Measurements from ENCODE around the gene HEMK1.

HEMK1 gene

GRCh38 chr3:50603261-50604109, 34.2 kb downstream of the HEMK1 start:
- no peak for DNase-seq

GRCh38 chr3:50604110-50604621, 34.8 kb downstream of the HEMK1 start:
- DNase-seq, result no peak

GRCh38 chr3:50604628-50605588, 35.6 kb downstream of the HEMK1 start:
- DNase-seq, result no peak

GRCh38 chr3:50605901-50606326, 36.6 kb downstream of the HEMK1 start:
- DNase-seq, result no peak

- peak in 2 of 4 experiments; percentile 20 to 27 for DNase-seq
These were observed 37.3 kb downstream of the HEMK1 start for GRCh38 chr3:50606596-50606995.

GRCh38 chr3:50607271-50608091, 38.2 kb downstream of the HEMK1 start:
- no peak for DNase-seq

- no peak for DNase-seq
These were observed 39.0 kb downstream of the HEMK1 start for GRCh38 chr3:50608278-50608677.

- DNase-seq, result no peak
These were observed 39.9 kb downstream of the HEMK1 start for GRCh38 chr3:50609071-50609762.

- no peak for DNase-seq
These were observed 40.4 kb downstream of the HEMK1 start for GRCh38 chr3:50609763-50610085.

GRCh38 chr3:50610181-50610971, 41.1 kb downstream of the HEMK1 start:
- peak in 1 of 4 experiments; percentile 23 for DNase-seq

GRCh38 chr3:50610992-50611463, 41.7 kb downstream of the HEMK1 start:
- DNase-seq, result no peak

GRCh38 chr3:50611464-50612233, 42.3 kb downstream of the HEMK1 start, which contains the start of gene CISH:
TSS of gene CISH (minus strand) at chr3:50611774. CDS start at chr3:50611650, 124 bp downstream.
- DNase-seq, result peak; percentile 83 to 96 (median 90)

GRCh38 chr3:50612234-50612882, 43.0 kb downstream of the HEMK1 start:
- DNase-seq, result no peak

GRCh38 chr3:50612970-50613846, 43.9 kb downstream of the HEMK1 start:
- no peak for DNase-seq

GRCh38 chr3:50615190-50615589, 45.9 kb downstream of the HEMK1 start:
- no peak for DNase-seq

GRCh38 chr3:50616003-50616769, 46.9 kb downstream of the HEMK1 start:
- peak; percentile 54 to 68 (median 60) for DNase-seq

GRCh38 chr3:50616770-50617095, 47.4 kb downstream of the HEMK1 start:
- peak; percentile 81 to 88 (median 84) for DNase-seq

Data from activated naive CD4-positive, alpha-beta T cell (primary cell).